Left ventricle myocardium inferior (tissue), 1 donor: Measurements from ENCODE around the gene MYG1. TPM values are rescaled to one million over a fixed set of nuclear protein-coding genes. Genes with fewer than 3 reads are reported as not detected.

Source experiments
- DNase-seq: peaks from one replicate; pipeline ENCODE4 v3.0.0-alpha.2; 2020
- H3K27ac ChIP-seq: fragments of 200-600 bp; replicated peaks from 2 replicates; pipeline ENCODE4 v1.8.0; 2021
- H3K27me3 ChIP-seq: fragments of 200-600 bp; 2 replicates; pipeline ENCODE4 v1.8.0; 2021; ENCODE audit warnings: low read depth
- H3K36me3 ChIP-seq: fragments of 200-600 bp; 2 replicates; pipeline ENCODE4 v1.8.0; 2021
- H3K4me1 ChIP-seq: fragments of 200-600 bp; 2 replicates; pipeline ENCODE4 v1.8.0; 2021
- H3K4me3 ChIP-seq: fragments of 200-600 bp; 2 replicates; pipeline ENCODE4 v1.8.0; 2021; ENCODE audit warnings: mild to moderate bottlenecking, moderate library complexity
- H3K9me3 ChIP-seq: fragments of 200-600 bp; replicated peaks from 2 replicates; pipeline ENCODE4 v1.8.0; 2021
- CTCF ChIP-seq: fragments of 200-600 bp; IDR thresholded peaks from 2 replicates; pipeline ENCODE4 v1.8.0; 2021; ENCODE audit warnings: antibody characterized with exemption, mild to moderate bottlenecking, borderline replicate concordance
- intact Hi-C: fragments of 100-400 bp; cut with micrococcal nuclease; formaldehyde crosslinking; loops from one replicate; pipeline ENCODE4 v1.11.0; 2022
- total RNA-seq: library from RNA; stranded (reverse); fragmentation: NEBNext Ultra II Directional; extraction: Animal tissue kit (Norgen Biotek cat#: 25700); gene quantifications from one replicate; pipeline ENCODE4 v1.2.1, GENCODE V29; 2021
- donor health status: DM: no; HTN: yes; CAD: no; lungs with severe emphysema.

MYG1 gene
- total RNA-seq, 1 donor from 2014 or later, result 34.8 TPM

DNA sequence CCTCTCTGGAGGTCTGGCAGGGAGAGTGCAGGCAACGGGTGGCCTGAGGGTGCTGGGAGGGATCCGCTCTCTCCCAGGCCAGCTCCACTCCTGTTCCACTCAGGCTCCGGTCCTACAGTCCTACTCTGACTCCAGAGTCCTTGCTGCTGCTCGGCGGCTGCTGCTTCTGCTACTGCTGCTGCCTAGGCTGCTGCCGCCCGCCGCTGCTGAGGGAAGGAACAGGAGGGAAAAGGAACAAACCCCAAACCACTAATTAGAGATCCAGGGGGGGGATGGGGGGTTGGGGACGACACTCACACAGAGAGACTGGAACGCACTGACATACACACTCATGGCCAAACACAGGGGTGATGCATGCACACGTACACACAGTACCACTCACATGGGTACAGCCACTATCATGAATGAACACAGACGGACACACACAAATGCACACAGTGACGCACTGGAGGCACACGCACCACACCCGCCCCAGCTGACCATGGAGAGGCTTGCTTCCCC, 36.7 kb downstream of the MYG1 start, which contains the start of gene SP7:
Gene SP7, minus strand, starts transcription at position 174 of the 501 bp plus-strand sequence. CDS start 708 bp downstream, outside the sequence.
- H3K4me1 ChIP-seq, result no peaks in the 10 kb centered on the region
- no peaks in the 10 kb centered on the region for H3K36me3 ChIP-seq
- no peak within 1 kb of the TSS for H3K27ac ChIP-seq
- intact Hi-C loops, result no loop called here
- DNase-seq, result no peak
- H3K27me3 ChIP-seq, result peaks cover 69% of the 10 kb centered on the region
- no peak within 1 kb of the TSS for H3K4me3 ChIP-seq
- H3K9me3 ChIP-seq, result no peaks in the 10 kb centered on the region
- no peak for TF ChIP-seq CTCF

- H3K27me3 ChIP-seq, result peaks cover 56% of the 10 kb centered on the region
- no peak overlapping the region for H3K27ac ChIP-seq
- H3K4me1 ChIP-seq, result no peaks in the 10 kb centered on the region
- no peaks in the 10 kb centered on the region for H3K36me3 ChIP-seq
- no peaks in the 10 kb centered on the region for H3K9me3 ChIP-seq
- H3K4me3 ChIP-seq, result no peak overlapping the region
- no peak for TF ChIP-seq CTCF
- intact Hi-C loops, result no loop called here
- no peak for DNase-seq
These were observed 38.5 kb downstream of the MYG1 start for GRCh38 chr12:53338017-53338416.

GRCh38 chr12:53338916-53339315, 39.4 kb downstream of the MYG1 start:
- no peak for DNase-seq

DNA sequence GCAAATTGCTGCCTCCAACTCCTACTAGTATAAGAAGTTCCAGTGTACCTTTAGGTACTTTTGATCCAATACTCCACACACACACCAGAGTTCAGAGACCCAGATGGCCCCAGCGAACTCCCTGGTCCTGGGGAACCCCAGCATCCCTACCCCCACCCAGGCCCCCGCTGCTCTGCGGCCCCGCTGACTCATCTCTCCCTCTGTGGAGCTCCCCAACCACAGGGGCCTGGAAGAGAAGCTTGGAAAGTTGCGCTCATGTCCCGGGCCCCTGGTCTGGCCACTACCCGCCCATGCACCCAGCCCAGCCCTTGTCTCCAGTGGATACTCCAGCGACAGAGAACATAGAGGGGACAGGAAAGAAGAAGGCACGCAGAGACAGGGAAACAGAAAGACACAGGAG, 40.9 kb downstream of the MYG1 start:
- no peak for TF ChIP-seq CTCF
- no peaks in the 10 kb centered on the region for H3K36me3 ChIP-seq
- H3K9me3 ChIP-seq, result no peaks in the 10 kb centered on the region
- no peak overlapping the region for H3K4me3 ChIP-seq
- H3K27ac ChIP-seq, result no peak overlapping the region
- H3K27me3 ChIP-seq, result peaks cover 35% of the 10 kb centered on the region
- H3K4me1 ChIP-seq, result peaks cover 13% of the 10 kb centered on the region
- DNase-seq, result no peak
- intact Hi-C loops, result no loop called here

More at GRCh38 chr12:53338916-53339315, 39.4 kb downstream of the MYG1 start:
- Histone ChIP-seq H3K4me1 (no peaks in the 10 kb centered on the region), H3K9me3 (no peaks in the 10 kb centered on the region), H3K4me3 (no peak overlapping the region), H3K27me3 (peaks cover 48% of the 10 kb centered on the region), H3K27ac (no peak overlapping the region), H3K36me3 (no peaks in the 10 kb centered on the region)
- intact Hi-C loops, result no loop called here
- TF ChIP-seq CTCF, result no peak

DNA sequence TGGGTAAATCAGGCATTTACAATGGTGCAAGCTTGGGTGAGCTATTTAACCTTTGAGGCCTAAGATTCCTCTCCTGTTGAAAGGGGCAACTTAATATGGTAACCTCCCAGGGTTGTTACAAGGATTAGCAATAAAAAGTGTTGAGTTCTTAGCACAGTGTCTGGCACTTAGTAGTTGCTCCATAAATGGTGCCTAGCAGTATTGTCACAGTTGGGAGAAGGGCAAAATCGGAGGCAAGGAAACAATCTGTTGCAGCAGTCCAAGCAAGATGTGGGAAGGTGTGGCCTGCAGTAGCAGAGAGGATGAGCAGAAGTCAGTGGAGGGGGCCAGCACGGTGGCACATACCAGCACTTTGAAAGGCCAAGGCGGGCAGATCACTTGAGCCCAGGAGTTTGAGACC, 44.0 kb downstream of the MYG1 start:
- H3K4me1 ChIP-seq, result peaks cover 22% of the 10 kb centered on the region
- peaks cover 6% of the 10 kb centered on the region for H3K27me3 ChIP-seq
- DNase-seq, result no peak
- no peak overlapping the region for H3K4me3 ChIP-seq
- H3K36me3 ChIP-seq, result no peaks in the 10 kb centered on the region
- no peaks in the 10 kb centered on the region for H3K9me3 ChIP-seq
- intact Hi-C loops, result no loop called here
- H3K27ac ChIP-seq, result no peak overlapping the region
- TF ChIP-seq CTCF, result no peak
